22Rv1 (cell line): ENCODE data around the gene ERBB2.

Experiments used
- H3K27ac ChIP-seq: fragments of 450-650 bp; 2 replicates; pipeline ENCODE4 v1.5.1; 2017
- CTCF ChIP-seq: fragments of 450-650 bp; IDR thresholded peaks from 2 replicates; pipeline ENCODE4 v1.5.1; 2017; ENCODE audit warnings: mild to moderate bottlenecking
- ZFX ChIP-seq: fragments of 450-650 bp; IDR thresholded peaks from 2 replicates; pipeline ENCODE4 v1.6.1; 2017; ENCODE audit warnings: antibody characterized with exemption, borderline replicate concordance

The ERBB2 gene

GRCh38 chr17:39699818-39700147 is at the start of gene ERBB2:
Gene ERBB2, plus strand, starts transcription at chr17:39700064. Its CDS starts 175 bp downstream, at chr17:39700239.
- TF ChIP-seq CTCF: no peak
- no peak for TF ChIP-seq ZFX
- H3K27ac ChIP-seq: peak within 1 kb of the TSS; percentile 90

GRCh38 chr17:39650121-39650579 is 49.7 kb upstream of the ERBB2 start:
- no peak for TF ChIP-seq CTCF
- no peak for TF ChIP-seq ZFX
- no peak overlapping the region for H3K27ac ChIP-seq

- TF ChIP-seq CTCF (no peak), ZFX (no peak)
- peak overlapping the region; percentile 61 for H3K27ac ChIP-seq
Observed at GRCh38 chr17:39651923-39652586, 47.8 kb upstream of the ERBB2 start.

- TF ChIP-seq CTCF (no peak), ZFX (no peak)
- peak overlapping the region; percentile 61 for H3K27ac ChIP-seq
Observed at GRCh38 chr17:39652587-39653315, 47.1 kb upstream of the ERBB2 start.

- H3K27ac ChIP-seq: peak overlapping the region; percentile 61; the same call in 1 of the 2 replicates
- TF ChIP-seq ZFX: no peak
- TF ChIP-seq CTCF: no peak
Observed at GRCh38 chr17:39653316-39653661, 46.6 kb upstream of the ERBB2 start.

- no peak overlapping the region for H3K27ac ChIP-seq
- TF ChIP-seq CTCF (peak; percentile 97), ZFX (no peak)
Observed at GRCh38 chr17:39653662-39654331, 46.1 kb upstream of the ERBB2 start.

GRCh38 chr17:39655105-39655504 is 44.8 kb upstream of the ERBB2 start:
- TF ChIP-seq CTCF (no peak), ZFX (no peak)
- no peak overlapping the region for H3K27ac ChIP-seq
